Caco-2 (cell line): ENCODE data around the gene ATG7. TPM values are rescaled to one million over a fixed set of nuclear protein-coding genes. Genes with fewer than 3 reads are reported as not detected.

Source experiments
- BruUV-seq: library from RNA; stranded (reverse); fragments of 400-500 nt; replicated peaks from 2 replicates; lab custom pipeline; 2021; lab: Mats Ljungman, UMichigan
- CTCF ChIA-PET: fragments of 300-600 bp; sonication (Branson Sonifier 250); formaldehyde crosslinking; loops from one replicate; lab custom pipeline; 2022; ENCODE audit warnings: antibody characterized with exemption; lab: Charles Lee
- POLR2A ChIA-PET: fragments of 300-600 bp; sonication (Branson Sonifier 250); formaldehyde crosslinking; loops from one replicate; lab custom pipeline; 2022; ENCODE audit warnings: antibody characterized with exemption; lab: Charles Lee
- DNase-seq, 2 experiments: peaks; one replicate each; pipeline versions ENCODE4 v3.0.0 to v3.0.0-alpha.2; 2020 to 2022
- H3K27me3 ChIP-seq: replicated peaks from 2 replicates; pipeline ENCODE4 v1.6.0; 2011; ENCODE audit warnings: low read length; ENCODE audit not compliant: control insufficient read depth, insufficient read depth
- H3K36me3 ChIP-seq: 2 replicates; pipeline ENCODE4 v1.5.1; 2011; ENCODE audit warnings: low read length; ENCODE audit not compliant: control insufficient read depth, insufficient read depth
- H3K4me1 ChIP-seq: fragments of 250-450 bp; sonication (Bioruptor Pico); 2 replicates; pipeline ENCODE4 v1.5.1; 2020; ENCODE audit warnings: mild to moderate bottlenecking
- H3K4me3 ChIP-seq: 2 replicates; pipeline ENCODE4 v1.5.1; 2011; ENCODE audit warnings: low read depth, mild to moderate bottlenecking, control low read depth, low read length
- H3K9me3 ChIP-seq: fragments of 250-450 bp; sonication (Bioruptor Pico); 2 replicates; pipeline ENCODE4 v1.5.1; 2020; ENCODE audit warnings: mild to moderate bottlenecking, moderate library complexity
- H3K27ac Mint-ChIP-seq: one replicate; pipeline ENCODE4 v1.8.0; 2022; ENCODE audit warnings: mixed read lengths; ENCODE audit not compliant: unreplicated experiment
- H3K27me3 Mint-ChIP-seq: one replicate; pipeline ENCODE4 v1.8.0; 2022; ENCODE audit warnings: mixed read lengths; ENCODE audit not compliant: insufficient read depth, unreplicated experiment
- H3K36me3 Mint-ChIP-seq: one replicate; pipeline ENCODE4 v1.8.0; 2022; ENCODE audit warnings: mild to moderate bottlenecking, mixed read lengths; ENCODE audit not compliant: insufficient read depth, unreplicated experiment
- H3K4me1 Mint-ChIP-seq: one replicate; pipeline ENCODE4 v1.8.0; 2022; ENCODE audit warnings: low read depth, mixed read lengths; ENCODE audit not compliant: unreplicated experiment
- H3K4me3 Mint-ChIP-seq: one replicate; pipeline ENCODE4 v1.8.0; 2022; ENCODE audit warnings: mild to moderate bottlenecking, moderate library complexity, mixed read lengths; ENCODE audit not compliant: unreplicated experiment
- H3K9me3 Mint-ChIP-seq: one replicate; pipeline ENCODE4 v1.8.0; 2022; ENCODE audit warnings: mixed read lengths; ENCODE audit not compliant: unreplicated experiment
- intact Hi-C: fragments of 100-400 bp; cut with micrococcal nuclease; formaldehyde crosslinking; loops from one replicate; pipeline ENCODE4 v1.10.0; 2022; ENCODE audit not compliant: unreplicated experiment
- total RNA-seq: library from RNA; stranded (reverse); gene quantifications from 2 replicates; pipeline ENCODE4 v1.2.3, GENCODE V29; 2022
- TF ChIP-seq, protein P1 (sequence below), 2 experiments: fragments of 200-600 bp in 1 of 2; IDR thresholded peaks; 1 replicate in 1 of 2; 2 replicates in 1 of 2; pipeline versions ENCODE4 v1.5.1 to v1.8.0; 2011 to 2022; ENCODE audit warnings: antibody characterized with exemption in 1 of 2, control low read depth in 1 of 2, inconsistent platforms in 1 of 2, low read depth in 1 of 2, low read length in 1 of 2, mild to moderate bottlenecking in 1 of 2, moderate library complexity in 1 of 2; ENCODE audit not compliant: insufficient read depth in 1 of 2, severe bottlenecking in 1 of 2, unreplicated experiment in 1 of 2

ATG7 gene
- total RNA-seq, 1 experiment from 2014 or later, result 24.4 TPM

DNA sequence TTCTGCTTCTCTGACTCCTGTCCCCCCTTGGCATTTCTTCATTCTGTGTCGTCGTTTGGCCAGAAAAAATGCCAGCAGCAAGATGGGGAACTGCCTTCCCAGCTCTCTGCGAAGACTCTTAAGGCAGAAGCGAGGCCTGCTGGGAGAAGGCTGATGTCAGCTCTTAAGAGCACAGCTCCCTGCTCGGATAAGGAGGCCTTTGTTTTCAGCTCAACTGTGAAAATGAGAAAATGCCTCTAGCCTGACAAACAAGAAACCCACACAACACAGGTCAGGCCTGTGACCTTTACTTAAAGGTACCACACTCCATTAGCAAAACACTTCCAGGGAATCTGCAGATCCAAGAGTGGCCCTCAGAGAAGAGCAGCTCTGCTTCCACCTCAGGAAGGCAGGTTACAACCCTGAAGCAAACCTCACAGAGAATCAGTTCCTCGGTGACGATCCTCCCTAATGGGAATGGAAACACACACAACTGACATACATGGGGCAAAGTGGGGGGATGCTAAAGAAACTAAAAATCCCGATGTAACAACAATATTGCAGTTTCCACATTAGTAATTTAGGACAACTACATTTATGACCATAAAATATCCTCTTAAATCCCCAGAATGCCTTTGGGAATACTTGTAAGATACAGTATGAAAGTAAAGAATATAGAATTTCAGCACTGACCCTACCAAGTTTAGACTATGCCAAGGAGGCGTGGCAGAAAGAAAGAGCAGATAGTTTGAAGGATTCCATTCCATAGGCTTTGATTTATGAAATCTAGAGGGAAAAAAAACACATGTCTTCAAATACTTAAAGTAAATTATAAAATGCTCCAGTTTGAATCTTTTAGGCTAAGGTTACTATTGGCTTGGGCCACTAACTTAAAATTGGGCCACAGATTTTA, 319.4 kb downstream of the ATG7 start:
- TF ChIP-seq, protein P1, sequence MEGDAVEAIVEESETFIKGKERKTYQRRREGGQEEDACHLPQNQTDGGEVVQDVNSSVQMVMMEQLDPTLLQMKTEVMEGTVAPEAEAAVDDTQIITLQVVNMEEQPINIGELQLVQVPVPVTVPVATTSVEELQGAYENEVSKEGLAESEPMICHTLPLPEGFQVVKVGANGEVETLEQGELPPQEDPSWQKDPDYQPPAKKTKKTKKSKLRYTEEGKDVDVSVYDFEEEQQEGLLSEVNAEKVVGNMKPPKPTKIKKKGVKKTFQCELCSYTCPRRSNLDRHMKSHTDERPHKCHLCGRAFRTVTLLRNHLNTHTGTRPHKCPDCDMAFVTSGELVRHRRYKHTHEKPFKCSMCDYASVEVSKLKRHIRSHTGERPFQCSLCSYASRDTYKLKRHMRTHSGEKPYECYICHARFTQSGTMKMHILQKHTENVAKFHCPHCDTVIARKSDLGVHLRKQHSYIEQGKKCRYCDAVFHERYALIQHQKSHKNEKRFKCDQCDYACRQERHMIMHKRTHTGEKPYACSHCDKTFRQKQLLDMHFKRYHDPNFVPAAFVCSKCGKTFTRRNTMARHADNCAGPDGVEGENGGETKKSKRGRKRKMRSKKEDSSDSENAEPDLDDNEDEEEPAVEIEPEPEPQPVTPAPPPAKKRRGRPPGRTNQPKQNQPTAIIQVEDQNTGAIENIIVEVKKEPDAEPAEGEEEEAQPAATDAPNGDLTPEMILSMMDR (IDR thresholded peaks at IDR 0.05; ENCODE audit: insufficient read depth in 1 of 2, low read depth in 1 of 2, low read length in 1 of 2, severe bottlenecking in 1 of 2, unreplicated experiment in 1 of 2), result no peak
- H3K36me3 Mint-ChIP-seq, result peaks cover 13% of the 10 kb centered on the region
- H3K4me1 ChIP-seq, result 0 out of 2 replicates have a peak, but pooled peaks cover 11% of the 10 kb centered on the region
- H3K4me1 Mint-ChIP-seq, result peaks cover 21% of the 10 kb centered on the region
- H3K4me3 ChIP-seq, result no peak overlapping the region
- no peaks in the 10 kb centered on the region for H3K9me3 Mint-ChIP-seq
- H3K27ac Mint-ChIP-seq, result peak overlapping the region; percentile 32
- intact Hi-C loops, result no loop called here
- H3K27me3 Mint-ChIP-seq, result no peaks in the 10 kb centered on the region
- H3K4me3 Mint-ChIP-seq, result no peak overlapping the region
- no TSS peak for BruUV-seq
- no peak for DNase-seq
- ChIA-PET POLR2A (no interaction called here), CTCF (no interaction called here)
- H3K9me3 ChIP-seq, result no peaks in the 10 kb centered on the region
- 0 out of 2 replicates have a peak, but pooled peaks cover 2% of the 10 kb centered on the region for H3K36me3 ChIP-seq
- H3K27me3 ChIP-seq, result no peaks in the 10 kb centered on the region

DNA sequence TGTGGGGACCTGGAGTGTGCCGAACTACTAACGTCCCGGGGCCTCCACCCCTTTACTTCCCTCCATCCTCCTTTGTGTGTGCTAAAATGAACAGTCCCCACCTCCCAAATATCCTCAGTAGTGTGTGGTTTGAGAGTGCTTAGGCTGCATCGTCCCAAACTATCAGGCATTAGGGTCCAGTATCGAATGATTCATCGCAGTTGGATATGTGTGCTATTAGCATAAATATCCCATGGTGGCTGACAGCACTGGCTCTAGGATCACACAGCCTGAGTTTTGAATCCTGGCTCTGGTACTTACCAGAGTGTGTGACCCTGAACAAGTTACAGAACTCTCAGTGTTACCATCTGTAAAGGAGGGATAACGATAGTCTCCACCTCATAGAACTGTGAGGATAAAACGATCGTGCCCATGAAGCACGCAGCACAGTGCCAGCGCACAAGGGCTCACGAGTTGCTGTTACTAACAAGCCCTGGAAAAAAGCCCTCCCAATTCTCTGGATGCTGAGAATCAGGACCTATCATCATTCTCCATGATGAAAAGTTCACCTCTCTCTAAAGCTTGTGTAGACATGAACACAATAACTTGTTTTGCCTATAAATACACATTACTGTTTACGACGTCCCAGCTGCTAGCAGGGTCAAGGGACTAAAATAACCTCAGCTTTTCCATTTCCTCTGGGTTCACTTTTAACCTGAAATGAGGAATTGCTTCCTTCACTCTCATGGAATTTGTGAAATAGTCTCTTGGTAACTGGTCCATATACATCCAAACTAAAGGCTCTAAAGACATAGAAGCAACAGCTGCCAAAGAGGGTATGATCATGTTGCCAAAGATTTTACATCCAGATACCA, 320.5 kb downstream of the ATG7 start:
- intact Hi-C loops, result no loop called here
- Mint-ChIP-seq H3K4me3 (no peak overlapping the region), H3K36me3 (peaks cover 21% of the 10 kb centered on the region), H3K27me3 (no peaks in the 10 kb centered on the region), H3K27ac (peak overlapping the region; percentile 86), H3K9me3 (peaks cover 6% of the 10 kb centered on the region), H3K4me1 (peaks cover 21% of the 10 kb centered on the region)
- TF ChIP-seq, protein P1 (IDR thresholded peaks at IDR 0.05; ENCODE audit: insufficient read depth in 1 of 2, low read depth in 1 of 2, low read length in 1 of 2, severe bottlenecking in 1 of 2, unreplicated experiment in 1 of 2), result no peak
- POLR2A ChIA-PET, result no interaction called here
- CTCF ChIA-PET, result no interaction called here
- Histone ChIP-seq H3K27me3 (no peaks in the 10 kb centered on the region), H3K4me3 (no peak overlapping the region), H3K36me3 (0 out of 2 replicates have a peak, but pooled peaks cover 2% of the 10 kb centered on the region), H3K9me3 (no peaks in the 10 kb centered on the region), H3K4me1 (0 out of 2 replicates have a peak, but pooled peaks cover 11% of the 10 kb centered on the region)
- no peak for DNase-seq
- no TSS peak for BruUV-seq
